Measurements from ENCODE around the gene TRAF5. TPM values are rescaled to one million over a fixed set of nuclear protein-coding genes. Genes with fewer than 3 reads are reported as not detected.

The TRAF5 gene
- total and polyA plus RNA-seq, 7 donors, result 1.1 to 5.1 (median 1.8) TPM

DNA sequence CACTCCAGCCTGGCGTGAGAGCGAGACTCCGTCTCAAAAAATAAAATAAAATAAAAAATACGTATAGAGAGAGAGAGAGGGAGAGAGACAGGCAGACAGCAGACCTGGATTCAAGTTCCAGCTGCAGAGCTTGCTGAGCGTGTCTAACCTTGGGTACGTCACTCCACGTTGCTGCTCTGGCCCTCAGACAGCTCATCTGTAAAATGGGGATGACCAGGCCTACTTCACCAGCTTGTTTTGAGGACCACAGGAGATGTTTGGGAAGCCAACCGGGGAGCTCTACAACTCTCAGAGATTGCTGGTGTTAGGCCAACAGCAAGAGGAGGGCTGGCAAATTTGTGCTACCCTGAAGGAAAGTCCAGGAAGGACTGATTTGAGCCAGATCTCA, 499 bp upstream of the TRAF5 start:
- Histone ChIP-seq H3K4me3 (peak overlapping the region; percentile 78), H3K9me3 (no peaks in the 10 kb centered on the region), H3K4me1 (peaks cover 3% of the 10 kb centered on the region), H3K36me3 (ENCODE audit: insufficient read depth in 1 of 2, low read depth in 1 of 2) (no peaks in the 10 kb centered on the region), H3K27ac (peak overlapping the region; percentile 63), H3K27me3 (ENCODE audit: insufficient read depth in 3 of 3, low read length in 2 of 3) (no peaks in the 10 kb centered on the region)
- intact Hi-C loops (cut with DNase I), result loop anchor here in 1 of 2 donors (2.0 to 10.0 kb wide), 4 partner anchors 56 to 329 kb away; no protein-coding TSS in a partner anchor
- TF ChIP-seq, protein P1, sequence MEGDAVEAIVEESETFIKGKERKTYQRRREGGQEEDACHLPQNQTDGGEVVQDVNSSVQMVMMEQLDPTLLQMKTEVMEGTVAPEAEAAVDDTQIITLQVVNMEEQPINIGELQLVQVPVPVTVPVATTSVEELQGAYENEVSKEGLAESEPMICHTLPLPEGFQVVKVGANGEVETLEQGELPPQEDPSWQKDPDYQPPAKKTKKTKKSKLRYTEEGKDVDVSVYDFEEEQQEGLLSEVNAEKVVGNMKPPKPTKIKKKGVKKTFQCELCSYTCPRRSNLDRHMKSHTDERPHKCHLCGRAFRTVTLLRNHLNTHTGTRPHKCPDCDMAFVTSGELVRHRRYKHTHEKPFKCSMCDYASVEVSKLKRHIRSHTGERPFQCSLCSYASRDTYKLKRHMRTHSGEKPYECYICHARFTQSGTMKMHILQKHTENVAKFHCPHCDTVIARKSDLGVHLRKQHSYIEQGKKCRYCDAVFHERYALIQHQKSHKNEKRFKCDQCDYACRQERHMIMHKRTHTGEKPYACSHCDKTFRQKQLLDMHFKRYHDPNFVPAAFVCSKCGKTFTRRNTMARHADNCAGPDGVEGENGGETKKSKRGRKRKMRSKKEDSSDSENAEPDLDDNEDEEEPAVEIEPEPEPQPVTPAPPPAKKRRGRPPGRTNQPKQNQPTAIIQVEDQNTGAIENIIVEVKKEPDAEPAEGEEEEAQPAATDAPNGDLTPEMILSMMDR (IDR thresholded peaks at IDR 0.05), result no peak
- ATAC-seq, result peak in 1 of 4 donors; percentile 4
- WGBS, 3 donors, result 77 to 88% (median 80%) methylated on average over 8 of the region's 8 CpGs
- DNase-seq, result no peak

DNA sequence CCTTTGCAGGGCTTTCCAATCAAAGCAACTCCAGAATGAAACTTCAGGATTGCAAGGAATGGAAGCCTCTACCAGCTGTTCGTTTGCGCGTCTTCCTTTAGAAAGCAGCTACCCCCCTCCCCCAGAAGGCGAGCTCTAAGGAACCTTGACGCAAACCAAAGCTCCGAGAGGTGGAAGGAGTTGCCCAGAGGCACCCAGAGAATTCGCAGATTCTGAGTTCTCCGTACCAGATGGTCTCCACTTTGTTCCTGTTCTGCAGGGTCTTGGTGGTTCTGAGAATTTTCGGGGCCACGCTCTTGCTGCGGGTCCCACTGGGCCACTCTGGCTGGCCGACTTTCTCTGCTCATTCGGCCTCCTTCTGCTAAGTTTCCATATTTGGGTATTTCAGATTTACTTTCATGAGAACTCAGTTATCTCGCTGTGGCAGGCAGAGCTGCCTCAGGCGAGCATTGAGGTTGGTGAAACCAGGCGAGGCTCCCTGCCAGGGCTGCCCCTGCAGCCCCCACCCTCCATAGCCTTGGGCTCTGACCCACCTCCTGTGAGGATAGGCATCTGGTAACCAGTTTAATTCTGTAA, 801 bp downstream of the TRAF5 start:
- Histone ChIP-seq H3K27me3 (ENCODE audit: insufficient read depth in 3 of 3, low read length in 2 of 3) (no peaks in the 10 kb centered on the region), H3K4me1 (peaks cover 3% of the 10 kb centered on the region), H3K27ac (peak overlapping the region; percentile 63), H3K9me3 (no peaks in the 10 kb centered on the region), H3K4me3 (peak overlapping the region; percentile 78), H3K36me3 (ENCODE audit: insufficient read depth in 1 of 2, low read depth in 1 of 2) (no peaks in the 10 kb centered on the region)
- DNase-seq (no peak), ATAC-seq (peak in 3 of 4 donors; percentile 21 to 37 (median 21))
- TF ChIP-seq, protein P1 (IDR thresholded peaks at IDR 0.05), result no peak
- intact Hi-C loops (cut with DNase I), result loop anchor here in 1 of 2 donors (2.0 to 10.0 kb wide), 4 partner anchors 55 to 327 kb away; no protein-coding TSS in a partner anchor
- 15 to 22% (median 19%) methylated on average over 16 of the region's 16 CpGs for WGBS, 3 donors

DNA sequence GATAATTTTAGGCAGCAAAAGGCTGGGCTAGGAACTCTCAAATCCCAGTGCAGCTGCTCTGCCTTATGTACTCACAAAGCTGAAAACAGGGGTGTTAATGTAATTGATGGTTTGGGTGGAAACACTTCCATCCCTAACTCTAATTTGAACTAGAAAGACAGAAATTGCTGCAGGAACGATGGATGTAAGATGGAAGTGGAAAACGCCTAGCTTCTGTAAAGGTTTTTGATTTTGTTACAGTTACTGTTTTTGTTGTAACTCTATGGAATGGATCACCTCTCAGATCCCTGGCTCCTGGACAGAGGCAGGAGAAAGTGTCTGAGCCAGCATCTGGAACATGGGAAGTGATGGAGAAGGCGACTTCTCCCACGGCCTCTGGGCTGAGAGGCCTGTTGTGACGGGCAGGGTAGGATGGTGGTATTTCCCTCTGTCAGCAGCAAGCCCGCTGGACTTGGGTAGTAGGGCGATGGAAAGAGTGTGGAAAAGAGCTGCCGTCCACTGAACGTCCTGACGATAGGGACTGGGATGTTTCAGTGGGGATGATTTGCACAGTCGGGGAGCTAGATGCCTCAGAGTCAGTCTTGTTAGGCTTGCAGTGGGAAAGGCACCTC, 1.6 kb downstream of the TRAF5 start:
- Histone ChIP-seq H3K27me3 (ENCODE audit: insufficient read depth in 3 of 3, low read length in 2 of 3) (no peaks in the 10 kb centered on the region), H3K36me3 (ENCODE audit: insufficient read depth in 1 of 2, low read depth in 1 of 2) (no peaks in the 10 kb centered on the region), H3K9me3 (no peaks in the 10 kb centered on the region), H3K4me1 (peaks cover 3% of the 10 kb centered on the region), H3K4me3 (peak overlapping the region; percentile 78), H3K27ac (peak overlapping the region; percentile 63)
- WGBS, 3 donors, result 73 to 81% (median 75%) methylated on average over 11 of the region's 11 CpGs
- ATAC-seq (no peak), DNase-seq (no peak)
- TF ChIP-seq, protein P1 (IDR thresholded peaks at IDR 0.05), result no peak
- intact Hi-C loops (cut with DNase I), result loop anchor here in 1 of 2 donors (5.0 to 10.0 kb wide), 3 partner anchors 54 to 327 kb away; no protein-coding TSS in a partner anchor

DNA sequence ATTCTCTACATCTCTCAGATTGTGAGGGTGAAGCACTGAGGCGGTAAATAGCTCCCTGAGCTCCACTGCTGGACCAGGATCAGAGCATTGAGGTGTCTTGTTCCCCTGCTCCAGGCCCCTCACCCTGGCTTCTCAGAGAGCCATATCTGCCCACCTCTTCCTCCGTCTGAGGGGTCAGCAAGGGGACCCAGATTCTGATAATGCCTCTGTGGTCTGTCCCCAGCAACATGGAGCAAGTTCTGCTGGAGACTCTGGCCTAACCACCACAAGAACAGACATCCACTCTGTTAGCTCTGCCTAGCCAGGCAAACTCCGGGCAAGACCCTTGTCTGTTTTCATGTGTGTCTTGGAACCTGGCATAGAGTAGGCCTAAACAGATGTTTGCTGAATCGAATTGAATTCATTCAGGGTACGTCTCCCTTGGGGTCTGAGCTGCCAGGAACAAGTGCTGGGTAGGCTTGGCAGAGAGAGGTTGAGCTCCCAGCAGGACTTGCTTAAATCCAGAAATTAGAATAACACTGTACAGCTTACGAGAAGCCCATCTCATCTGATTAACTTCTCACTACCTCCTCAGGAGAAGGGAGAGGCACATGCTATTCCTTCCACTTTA, 2.3 kb downstream of the TRAF5 start:
- DNase-seq, result no peak
- Histone ChIP-seq H3K4me3 (no peak overlapping the region), H3K27ac (no peak overlapping the region), H3K4me1 (peaks cover 3% of the 10 kb centered on the region), H3K9me3 (no peaks in the 10 kb centered on the region), H3K36me3 (ENCODE audit: insufficient read depth in 1 of 2, low read depth in 1 of 2) (no peaks in the 10 kb centered on the region), H3K27me3 (ENCODE audit: insufficient read depth in 3 of 3, low read length in 2 of 3) (no peaks in the 10 kb centered on the region)
- intact Hi-C loops (cut with DNase I), result loop anchor here in 1 of 2 donors (5.0 to 10.0 kb wide), 3 partner anchors 53 to 326 kb away; no protein-coding TSS in a partner anchor
- TF ChIP-seq, protein P1 (IDR thresholded peaks at IDR 0.05), result no peak
- no peak for ATAC-seq
- WGBS, 3 donors, result 68 to 80% (median 68%) methylated on average over 6 of the region's 6 CpGs
